ENCODE results near the gene CRYGD. TPM values are rescaled to one million over a fixed set of nuclear protein-coding genes. Genes with fewer than 3 reads are reported as not detected.

CRYGD gene
- total and polyA plus RNA-seq, 9 of the 15 experiments (the other 6 are each of a cell fraction or from before 2014, with no cell fraction given): not detected

- ChIA-PET POLR2A (no interaction called here), CTCF (ENCODE audit: low intra/inter-chr PET ratio) (no interaction called here)
- Histone ChIP-seq H3K4me3 (no peak overlapping the region), H3K27me3 (ENCODE audit: control insufficient read depth in 2 of 2, insufficient read depth in 2 of 2, low read length in 2 of 2) (0 out of 5 replicates have a peak, but pooled peaks cover 0 to 6% of the 10 kb centered on the region in 2 experiments), H3K9me1 (ENCODE audit: control insufficient read depth, insufficient read depth, low read length) (no peaks in the 10 kb centered on the region), H3K4me2 (ENCODE audit: insufficient read depth, low read length) (no peak overlapping the region), H3K36me3 (ENCODE audit: control insufficient read depth, insufficient read depth, low read length) (no peaks in the 10 kb centered on the region), H3K79me2 (ENCODE audit: control insufficient read depth, insufficient read depth, low read length) (no peaks in the 10 kb centered on the region), H2AFZ (ENCODE audit: low read depth, low read length) (no peak overlapping the region), H3K9me3 (replicated peaks; ENCODE audit: control insufficient read depth, insufficient read depth, low read depth, low read length) (no peaks in the 10 kb centered on the region), H4K20me1 (replicated peaks; ENCODE audit: control insufficient read depth, insufficient read depth, low read length) (no peaks in the 10 kb centered on the region), H3K9ac (ENCODE audit: insufficient read depth in 1 of 2, low read depth in 2 of 2, low read length in 2 of 2) (no peak overlapping the region), H3K4me1 (replicated peaks in 1 of 2; ENCODE audit: control insufficient read depth in 2 of 2, insufficient read depth in 2 of 2, low read length in 2 of 2) (no peaks in the 10 kb centered on the region), H3K27ac (ENCODE audit: extremely low read depth, low read depth, low read length) (no peak overlapping the region)
- in situ Hi-C loops (cut with MboI): no loop called here
- no peak for ATAC-seq
- 0% methylated on average over 2 of the region's 3 CpGs for WGBS (ENCODE audit: insufficient coverage, low coverage, missing lambda C conversion rate)
- BruUV-seq (replicated peaks): no TSS peak
- no peak for FAIRE-seq
- intact Hi-C loops (cut with micrococcal nuclease): no loop called here
- DNase-seq (ENCODE audit: extremely low read depth in 1 of 4, low spot score in 3 of 4): no peak
- TF ChIP-seq ZNF197 (CRISPR knock-in tag; IDR thresholded peaks at IDR 0.05; ENCODE audit: low read depth) (no peak), MTA2 (IDR thresholded peaks at IDR 0.05; ENCODE audit: low read depth) (no peak), ZC3H8 (IDR thresholded peaks at IDR 0.05) (no peak), ERF (CRISPR knock-in tag; IDR thresholded peaks at IDR 0.05) (no peak), ZNF24 (IDR thresholded peaks at IDR 0.05) (no peak), ATF7 (IDR thresholded peaks at IDR 0.05) (no peak), ZNF354B (CRISPR knock-in tag; IDR thresholded peaks at IDR 0.05) (no peak), CHD7 (IDR thresholded peaks at IDR 0.05; ENCODE audit: low read depth, low read length) (no peak), ZBED1 (IDR thresholded peaks at IDR 0.05) (no peak), ZNF311 (CRISPR knock-in tag; IDR thresholded peaks at IDR 0.05) (no peak), KDM5B (IDR thresholded peaks at IDR 0.05; ENCODE audit: insufficient replicate concordance, low read depth, low read length) (no peak), ZFP91 (CRISPR knock-in tag; IDR thresholded peaks at IDR 0.05) (no peak), MAFF (IDR thresholded peaks at IDR 0.05; ENCODE audit: low read length) (no peak)
Measured at GRCh38 chr2:208097313-208097712, 27.0 kb downstream of the CRYGD start.

Data from K562 (cell line).